Transverse colon (tissue), 4 donors: ENCODE data around the gene MAPK4.

Source experiments
- EP300 ChIP-seq: sonication (generic); formaldehyde crosslinking; IDR thresholded peaks from one replicate; pipeline ENCODE4 v1.6.1; 2017; ENCODE audit warnings: antibody characterized with exemption, low read depth
- POLR2A ChIP-seq: fragments of 450-650 bp; IDR thresholded peaks from one replicate; pipeline ENCODE4 v1.6.1; 2016; ENCODE audit warnings: antibody characterized with exemption, mild to moderate bottlenecking, moderate library complexity
- POLR2AphosphoS5 ChIP-seq, 3 donors: sonication (generic); formaldehyde crosslinking; IDR thresholded peaks; one replicate each; pipeline ENCODE4 v1.6.1; 2016; ENCODE audit warnings: antibody characterized with exemption in 3 of 3
- TF ChIP-seq, protein P1 (sequence below), 5 experiments: fragments of 200-600 bp in 3 of 5; fragments of 450-650 bp in 2 of 5; sonication (generic) in 3 of 5; IDR thresholded peaks; 1 replicate in 2 of 5; 2 replicates in 3 of 5; pipeline ENCODE4 v1.5.1; 2016 to 2017; ENCODE audit warnings: antibody characterized with exemption in 5 of 5, inconsistent platforms in 3 of 5, mild to moderate bottlenecking in 2 of 5, moderate library complexity in 1 of 5

DNA sequence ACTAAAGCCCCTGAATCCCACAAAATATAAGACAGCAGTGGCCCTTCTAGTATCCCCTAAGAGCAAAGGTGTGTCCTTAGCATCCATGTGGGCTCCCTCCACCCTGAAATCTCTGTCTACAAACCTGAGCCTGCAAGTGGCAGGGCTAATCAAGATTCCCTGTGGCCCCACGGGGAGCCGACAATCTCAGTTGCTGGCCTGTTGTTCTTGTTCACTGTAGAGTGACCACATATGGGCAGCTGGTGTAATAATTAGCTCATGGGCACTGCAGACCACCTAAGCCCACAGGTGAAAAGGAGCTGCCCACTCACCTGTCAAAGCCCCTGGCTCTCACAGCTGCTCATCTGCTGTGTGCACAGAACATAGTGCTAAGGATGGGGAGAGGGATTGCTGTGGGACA lies 157.7 kb downstream of the MAPK4 start:
- TF ChIP-seq, protein P1, sequence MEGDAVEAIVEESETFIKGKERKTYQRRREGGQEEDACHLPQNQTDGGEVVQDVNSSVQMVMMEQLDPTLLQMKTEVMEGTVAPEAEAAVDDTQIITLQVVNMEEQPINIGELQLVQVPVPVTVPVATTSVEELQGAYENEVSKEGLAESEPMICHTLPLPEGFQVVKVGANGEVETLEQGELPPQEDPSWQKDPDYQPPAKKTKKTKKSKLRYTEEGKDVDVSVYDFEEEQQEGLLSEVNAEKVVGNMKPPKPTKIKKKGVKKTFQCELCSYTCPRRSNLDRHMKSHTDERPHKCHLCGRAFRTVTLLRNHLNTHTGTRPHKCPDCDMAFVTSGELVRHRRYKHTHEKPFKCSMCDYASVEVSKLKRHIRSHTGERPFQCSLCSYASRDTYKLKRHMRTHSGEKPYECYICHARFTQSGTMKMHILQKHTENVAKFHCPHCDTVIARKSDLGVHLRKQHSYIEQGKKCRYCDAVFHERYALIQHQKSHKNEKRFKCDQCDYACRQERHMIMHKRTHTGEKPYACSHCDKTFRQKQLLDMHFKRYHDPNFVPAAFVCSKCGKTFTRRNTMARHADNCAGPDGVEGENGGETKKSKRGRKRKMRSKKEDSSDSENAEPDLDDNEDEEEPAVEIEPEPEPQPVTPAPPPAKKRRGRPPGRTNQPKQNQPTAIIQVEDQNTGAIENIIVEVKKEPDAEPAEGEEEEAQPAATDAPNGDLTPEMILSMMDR (IDR thresholded peaks at IDR 0.05), result no peak
- TF ChIP-seq EP300 (no peak), POLR2A (no peak), POLR2AphosphoS5 (IDR thresholded peaks at IDR 0.05) (no peak)
